ENCODE data around the gene RBM6.

DNA sequence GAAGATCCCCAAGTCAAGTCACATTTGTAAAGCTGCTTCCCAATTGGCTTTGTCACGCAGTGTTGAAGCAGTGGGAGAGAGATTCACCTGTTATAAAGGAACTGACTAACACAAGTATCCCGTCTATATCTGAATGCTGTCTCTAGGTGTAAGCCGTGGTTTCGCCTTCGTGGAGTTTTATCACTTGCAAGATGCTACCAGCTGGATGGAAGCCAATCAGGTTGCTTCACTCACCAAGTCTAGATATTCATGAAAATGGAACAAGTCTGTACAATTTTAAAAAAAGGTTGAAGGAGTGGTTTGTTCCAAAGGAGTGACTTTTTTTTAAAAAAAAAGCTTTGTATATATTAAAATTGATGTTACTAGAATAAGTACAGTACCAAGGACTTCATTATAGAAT, 160.4 kb downstream of the RBM6 start:
- TF ChIP-seq, protein P1, sequence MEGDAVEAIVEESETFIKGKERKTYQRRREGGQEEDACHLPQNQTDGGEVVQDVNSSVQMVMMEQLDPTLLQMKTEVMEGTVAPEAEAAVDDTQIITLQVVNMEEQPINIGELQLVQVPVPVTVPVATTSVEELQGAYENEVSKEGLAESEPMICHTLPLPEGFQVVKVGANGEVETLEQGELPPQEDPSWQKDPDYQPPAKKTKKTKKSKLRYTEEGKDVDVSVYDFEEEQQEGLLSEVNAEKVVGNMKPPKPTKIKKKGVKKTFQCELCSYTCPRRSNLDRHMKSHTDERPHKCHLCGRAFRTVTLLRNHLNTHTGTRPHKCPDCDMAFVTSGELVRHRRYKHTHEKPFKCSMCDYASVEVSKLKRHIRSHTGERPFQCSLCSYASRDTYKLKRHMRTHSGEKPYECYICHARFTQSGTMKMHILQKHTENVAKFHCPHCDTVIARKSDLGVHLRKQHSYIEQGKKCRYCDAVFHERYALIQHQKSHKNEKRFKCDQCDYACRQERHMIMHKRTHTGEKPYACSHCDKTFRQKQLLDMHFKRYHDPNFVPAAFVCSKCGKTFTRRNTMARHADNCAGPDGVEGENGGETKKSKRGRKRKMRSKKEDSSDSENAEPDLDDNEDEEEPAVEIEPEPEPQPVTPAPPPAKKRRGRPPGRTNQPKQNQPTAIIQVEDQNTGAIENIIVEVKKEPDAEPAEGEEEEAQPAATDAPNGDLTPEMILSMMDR (IDR thresholded peaks at IDR 0.05; ENCODE audit: low read length) = no peak
- no peak for TF ChIP-seq EZH2 (IDR thresholded peaks at IDR 0.05; ENCODE audit: borderline replicate concordance, low read length)

Measured in OCI-LY1 (cell line).